Activated T-helper 17 cell treated with anti-CD3 and anti-CD28 coated beads, Interleukin-2, amount 50 U/mL, for 72 hours (primary cell): ENCODE measurements around the gene PNMA3. TPM values are rescaled to one million over a fixed set of nuclear protein-coding genes. Genes with fewer than 3 reads are reported as not detected.
"Not testable (repeated sequence)": the region's sequence is repeated elsewhere in the genome, so short reads cannot be mapped to it uniquely, and the experiment has no call there.

Experiments
- ATAC-seq: fragments of 150-1000 bp; cut with Tn5 transposase; replicated peaks from 2 replicates; pipeline ENCODE4 v1.10.0; 2021; ENCODE audit warnings: mild to moderate bottlenecking, moderate library complexity
- H3K27ac Mint-ChIP-seq: one replicate; pipeline ENCODE4 v1.8.0; 2022; ENCODE audit warnings: mixed read lengths
- H3K27me3 Mint-ChIP-seq: one replicate; pipeline ENCODE4 v1.8.0; 2022; ENCODE audit warnings: mixed read lengths
- H3K36me3 Mint-ChIP-seq: one replicate; pipeline ENCODE4 v1.8.0; 2022; ENCODE audit warnings: low read depth, mild to moderate bottlenecking, mixed read lengths
- H3K4me1 Mint-ChIP-seq: one replicate; pipeline ENCODE4 v1.8.0; 2022; ENCODE audit warnings: mixed read lengths
- H3K4me3 Mint-ChIP-seq: one replicate; pipeline ENCODE4 v1.8.0; 2022; ENCODE audit warnings: mild to moderate bottlenecking, mixed read lengths
- H3K9me3 Mint-ChIP-seq: one replicate; pipeline ENCODE4 v1.8.0; 2022; ENCODE audit warnings: mixed read lengths
- total RNA-seq, 2 donors: library from RNA; stranded (reverse); gene quantifications; one replicate each; pipeline ENCODE4 v1.2.3, GENCODE V29; 2022

Gene PNMA3, protein sequence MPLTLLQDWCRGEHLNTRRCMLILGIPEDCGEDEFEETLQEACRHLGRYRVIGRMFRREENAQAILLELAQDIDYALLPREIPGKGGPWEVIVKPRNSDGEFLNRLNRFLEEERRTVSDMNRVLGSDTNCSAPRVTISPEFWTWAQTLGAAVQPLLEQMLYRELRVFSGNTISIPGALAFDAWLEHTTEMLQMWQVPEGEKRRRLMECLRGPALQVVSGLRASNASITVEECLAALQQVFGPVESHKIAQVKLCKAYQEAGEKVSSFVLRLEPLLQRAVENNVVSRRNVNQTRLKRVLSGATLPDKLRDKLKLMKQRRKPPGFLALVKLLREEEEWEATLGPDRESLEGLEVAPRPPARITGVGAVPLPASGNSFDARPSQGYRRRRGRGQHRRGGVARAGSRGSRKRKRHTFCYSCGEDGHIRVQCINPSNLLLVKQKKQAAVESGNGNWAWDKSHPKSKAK
- 1 to 10 TPM; 1.8 to 3.2 TPM for total RNA-seq

DNA sequence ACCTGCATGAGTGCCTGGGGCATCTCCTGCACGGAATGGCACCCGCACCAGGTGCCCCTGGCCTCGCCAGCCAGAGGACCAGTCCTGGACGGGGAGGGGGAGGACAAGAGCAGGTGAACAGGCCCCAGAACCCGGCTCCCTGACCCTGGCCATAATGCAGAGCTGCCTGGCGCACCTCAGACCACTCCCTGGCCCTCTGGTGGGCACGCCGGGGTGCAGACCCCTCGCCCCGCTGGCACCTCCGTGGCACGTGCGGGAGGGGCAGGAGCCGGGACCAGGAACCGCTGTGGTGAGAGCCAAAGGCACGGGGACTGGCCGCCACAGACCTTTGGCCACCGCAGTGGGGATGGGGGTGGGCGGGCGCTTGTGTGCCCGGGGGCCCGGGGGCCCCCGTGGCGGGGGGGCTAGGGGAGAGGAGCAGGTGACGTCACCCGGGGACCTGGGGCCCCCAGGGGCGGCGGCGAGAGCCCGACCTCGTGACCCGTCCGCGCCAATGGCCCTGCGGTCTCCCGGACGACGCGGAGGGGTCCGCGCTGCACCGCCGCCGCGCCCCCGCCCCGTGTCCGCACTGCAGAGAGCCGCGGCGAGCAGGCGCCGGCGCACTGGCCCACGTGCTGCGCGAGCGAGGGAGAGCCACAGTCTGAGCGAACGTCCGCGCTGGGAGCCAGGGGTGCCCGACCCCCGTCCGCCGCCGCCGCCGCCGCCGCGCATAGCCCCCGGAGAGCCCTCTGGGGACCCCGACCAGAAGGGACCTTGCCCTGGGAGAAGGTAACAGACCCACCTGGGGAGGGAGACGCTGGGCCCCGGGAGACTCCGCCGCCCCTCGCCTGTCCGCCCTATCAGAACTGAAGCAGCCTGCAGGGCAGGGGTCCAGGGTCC, at the start of gene PNMA3:
Gene PNMA3 (plus strand): TSS at position 600 of the 879 bp plus-strand sequence. CDS start 586 bp downstream, outside the sequence.
- Mint-ChIP-seq H3K27ac (no peak within 1 kb of the TSS), H3K4me1 (no peaks in the 10 kb centered on the region), H3K4me3 (no peak within 1 kb of the TSS), H3K36me3 (no peaks in the 10 kb centered on the region), H3K9me3 (no peaks in the 10 kb centered on the region), H3K27me3 (no peaks in the 10 kb centered on the region)
- ATAC-seq: no peak

DNA sequence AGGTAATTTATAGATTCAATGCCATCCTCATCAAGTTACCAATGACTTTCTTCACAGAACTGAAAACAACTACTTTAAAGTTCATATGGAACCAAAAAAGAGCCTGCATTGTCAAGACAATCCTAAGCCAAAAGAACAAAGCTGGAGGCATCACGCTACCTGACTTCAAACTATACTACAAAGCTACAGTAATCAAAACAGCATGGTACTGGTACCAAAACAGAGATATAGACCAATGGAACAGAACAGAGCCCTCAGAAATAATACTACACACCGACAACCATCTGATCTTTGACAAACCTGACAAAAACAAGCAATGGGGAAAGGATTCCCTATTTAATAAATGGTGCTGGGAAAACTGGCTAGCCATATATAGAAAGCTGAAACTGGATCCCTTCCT, 39.1 kb upstream of the PNMA3 start:
- H3K9me3 Mint-ChIP-seq, H3K4me3 Mint-ChIP-seq, H3K36me3 Mint-ChIP-seq, ATAC-seq, H3K27ac Mint-ChIP-seq, H3K27me3 Mint-ChIP-seq, H3K4me1 Mint-ChIP-seq: not testable (repeated sequence)

DNA sequence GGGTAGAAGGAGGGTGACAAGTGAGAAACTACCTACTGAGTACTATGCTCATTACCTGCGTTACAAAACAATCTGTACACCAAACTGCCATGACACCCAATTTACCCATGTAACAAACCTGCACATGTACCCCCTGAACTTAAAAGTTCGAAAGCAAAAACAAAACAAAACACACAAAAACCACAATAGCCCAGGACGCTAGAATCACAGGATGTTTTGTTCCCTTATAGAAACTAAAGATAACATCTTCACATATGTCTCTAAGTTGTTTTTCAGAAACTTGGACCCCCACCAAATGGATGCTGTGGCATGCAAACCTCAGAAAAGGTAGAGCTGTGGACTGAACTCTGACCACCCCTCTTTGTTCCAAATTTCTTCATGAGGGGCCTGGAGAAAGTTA, 37.1 kb upstream of the PNMA3 start:
- H3K36me3 Mint-ChIP-seq: no peaks in the 10 kb centered on the region
- H3K9me3 Mint-ChIP-seq: no peaks in the 10 kb centered on the region
- no peak overlapping the region for H3K4me3 Mint-ChIP-seq
- H3K27ac Mint-ChIP-seq: no peak overlapping the region
- ATAC-seq: no peak
- H3K4me1 Mint-ChIP-seq: no peaks in the 10 kb centered on the region
- H3K27me3 Mint-ChIP-seq: no peaks in the 10 kb centered on the region

DNA sequence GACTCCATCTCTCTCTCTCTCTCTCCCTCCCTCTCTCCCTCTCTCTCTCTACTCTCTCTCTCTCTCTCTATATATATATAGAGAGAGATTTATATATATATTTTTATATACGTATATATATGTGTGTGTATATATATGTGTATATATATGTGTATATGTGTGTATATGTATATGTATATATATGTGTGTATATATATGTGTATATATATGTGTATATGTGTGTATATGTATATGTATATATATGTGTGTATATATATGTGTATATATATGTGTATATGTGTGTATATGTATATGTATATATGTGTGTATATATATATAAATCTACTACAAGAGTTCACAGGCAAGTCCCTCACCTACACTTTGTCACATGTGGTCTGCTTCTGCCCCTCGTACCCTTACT, 29.8 kb upstream of the PNMA3 start:
- H3K9me3 Mint-ChIP-seq, H3K36me3 Mint-ChIP-seq, H3K4me1 Mint-ChIP-seq, H3K4me3 Mint-ChIP-seq, H3K27ac Mint-ChIP-seq, ATAC-seq, H3K27me3 Mint-ChIP-seq: not testable (repeated sequence)

DNA sequence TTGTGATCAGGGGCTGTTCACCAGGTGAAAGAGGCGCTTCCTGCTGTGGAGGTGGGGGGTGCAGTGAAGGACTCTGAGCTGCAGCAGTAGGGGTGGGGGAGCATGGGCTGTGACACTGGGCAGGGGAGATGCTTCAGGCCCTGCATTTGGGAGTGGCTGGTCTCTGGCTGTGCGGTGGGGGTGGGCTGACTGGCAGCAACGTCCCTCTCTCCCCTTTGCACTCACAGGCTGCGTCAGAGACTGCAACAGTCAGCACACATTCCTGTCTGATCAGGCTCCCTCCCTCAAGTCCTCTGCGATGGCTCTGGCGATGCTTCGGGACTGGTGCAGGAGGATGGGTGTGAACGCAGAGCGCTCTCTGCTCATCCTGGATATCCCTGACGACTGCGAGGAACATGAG, 27.8 kb upstream of the PNMA3 start:
- H3K4me1 Mint-ChIP-seq, H3K9me3 Mint-ChIP-seq, H3K4me3 Mint-ChIP-seq, H3K36me3 Mint-ChIP-seq, H3K27ac Mint-ChIP-seq, H3K27me3 Mint-ChIP-seq, ATAC-seq: not testable (repeated sequence)

DNA sequence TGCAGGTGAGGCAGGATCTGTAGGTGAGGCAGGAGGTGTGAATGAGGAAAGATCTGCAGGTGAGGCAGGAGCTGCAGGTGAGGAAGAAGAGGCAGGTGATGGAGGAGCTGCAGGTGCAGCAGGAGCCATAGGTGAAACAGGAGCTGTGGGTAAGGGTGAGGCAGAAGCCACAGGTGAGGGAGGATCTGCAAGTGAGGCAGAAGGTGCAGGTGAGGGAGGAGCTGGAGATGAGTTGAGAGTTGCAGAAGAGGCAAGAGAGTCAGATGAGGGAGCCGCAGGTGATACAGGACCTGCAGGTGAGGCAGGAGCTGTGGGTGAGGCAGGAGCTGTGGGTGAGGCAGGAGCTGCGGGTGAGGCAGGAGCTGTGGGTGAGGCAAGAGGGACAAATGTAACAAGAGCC, 27.1 kb upstream of the PNMA3 start:
- Mint-ChIP-seq H3K27me3 (no peaks in the 10 kb centered on the region), H3K27ac (peak overlapping the region; percentile 10), H3K4me1 (no peaks in the 10 kb centered on the region), H3K4me3 (no peak overlapping the region), H3K36me3 (no peaks in the 10 kb centered on the region), H3K9me3 (no peaks in the 10 kb centered on the region)
- ATAC-seq: no peak

DNA sequence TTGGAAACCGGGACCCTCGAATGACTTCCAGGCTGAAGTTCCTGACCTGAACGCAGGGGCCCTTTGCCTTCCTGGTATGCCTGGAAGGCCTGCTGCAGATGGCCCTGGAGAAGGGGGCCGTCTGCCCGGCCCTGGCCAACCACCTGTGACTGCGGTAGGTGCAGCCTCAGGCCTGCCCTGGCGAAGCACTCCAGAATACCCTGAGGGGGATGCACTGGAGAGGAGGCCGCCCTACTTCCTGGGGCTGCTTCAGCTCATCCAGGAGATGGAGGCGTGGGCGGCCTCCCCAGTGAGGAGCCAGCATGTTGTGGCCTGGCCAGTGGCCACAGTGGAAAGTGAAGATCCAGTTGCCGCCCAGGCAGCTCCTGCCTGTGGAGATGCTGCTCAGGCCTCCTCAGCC, 26.4 kb upstream of the PNMA3 start:
- Mint-ChIP-seq H3K9me3 (no peaks in the 10 kb centered on the region), H3K4me1 (no peaks in the 10 kb centered on the region), H3K4me3 (no peak overlapping the region), H3K27ac (no peak overlapping the region), H3K27me3 (no peaks in the 10 kb centered on the region), H3K36me3 (no peaks in the 10 kb centered on the region)
- ATAC-seq: no peak

DNA sequence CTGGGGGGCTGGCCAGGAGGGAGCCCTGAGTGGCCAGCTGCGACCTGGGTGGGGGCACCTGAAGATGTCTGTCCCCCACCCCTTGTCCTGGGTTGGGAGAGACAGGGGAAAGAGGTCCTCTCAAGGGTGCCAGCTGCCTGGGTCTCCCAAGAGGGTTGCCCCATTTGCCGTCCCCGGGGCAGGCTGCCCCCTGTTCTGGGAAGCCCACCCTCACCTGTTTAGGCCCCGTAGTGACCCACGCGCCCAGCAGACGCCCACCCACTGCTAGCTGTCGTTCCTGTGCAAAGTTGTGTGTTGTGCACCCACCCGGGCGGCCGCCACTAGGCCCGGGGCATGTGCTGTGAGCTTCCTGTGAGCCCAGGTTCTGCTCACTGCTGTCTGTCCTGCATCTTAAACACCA, 25.5 kb upstream of the PNMA3 start:
- no peak overlapping the region for H3K27ac Mint-ChIP-seq
- no peaks in the 10 kb centered on the region for H3K36me3 Mint-ChIP-seq
- no peak overlapping the region for H3K4me3 Mint-ChIP-seq
- H3K4me1 Mint-ChIP-seq: no peaks in the 10 kb centered on the region
- H3K27me3 Mint-ChIP-seq: no peaks in the 10 kb centered on the region
- no peaks in the 10 kb centered on the region for H3K9me3 Mint-ChIP-seq
- no peak for ATAC-seq

DNA sequence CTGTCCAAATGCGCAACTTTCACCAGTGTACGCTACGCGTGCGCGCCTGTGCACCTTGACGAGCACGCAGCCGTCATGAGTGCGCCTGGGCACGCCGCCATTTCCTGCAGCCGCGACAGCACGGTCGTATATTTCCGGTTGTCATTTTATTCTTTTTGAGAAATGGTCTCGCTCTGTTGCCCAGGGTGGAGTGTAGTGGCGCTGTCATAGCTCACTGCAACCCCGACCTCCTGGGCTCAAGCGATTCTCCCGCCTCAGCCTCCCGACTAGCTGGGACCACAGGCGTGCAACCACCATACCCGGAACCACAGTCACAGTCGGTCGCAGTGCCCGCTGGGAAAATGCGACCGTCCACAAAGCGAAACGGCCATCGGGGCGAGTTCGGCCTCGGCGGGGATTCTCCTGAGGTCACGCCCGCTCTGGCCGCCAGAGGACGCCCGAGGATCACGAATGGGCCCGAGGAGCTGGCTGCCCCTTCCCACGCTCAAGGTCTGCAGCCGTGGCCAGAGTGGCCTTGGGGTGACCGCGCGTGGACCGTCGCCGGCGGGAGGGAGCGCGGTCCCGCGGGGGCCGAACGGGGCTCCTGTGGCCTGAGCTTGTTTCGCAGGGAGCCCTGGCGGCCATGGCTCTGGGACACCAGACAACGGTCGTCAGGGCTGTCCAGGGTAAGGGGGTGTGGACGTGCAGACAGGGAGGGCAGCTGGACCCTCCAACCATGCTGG, 23.7 kb upstream of the PNMA3 start:
- peak overlapping the region; percentile 94 for H3K27ac Mint-ChIP-seq
- ATAC-seq: peak; percentile 81
- no peaks in the 10 kb centered on the region for H3K4me1 Mint-ChIP-seq
- H3K27me3 Mint-ChIP-seq: no peaks in the 10 kb centered on the region
- no peaks in the 10 kb centered on the region for H3K36me3 Mint-ChIP-seq
- no peaks in the 10 kb centered on the region for H3K9me3 Mint-ChIP-seq
- peak overlapping the region; percentile 78 for H3K4me3 Mint-ChIP-seq

DNA sequence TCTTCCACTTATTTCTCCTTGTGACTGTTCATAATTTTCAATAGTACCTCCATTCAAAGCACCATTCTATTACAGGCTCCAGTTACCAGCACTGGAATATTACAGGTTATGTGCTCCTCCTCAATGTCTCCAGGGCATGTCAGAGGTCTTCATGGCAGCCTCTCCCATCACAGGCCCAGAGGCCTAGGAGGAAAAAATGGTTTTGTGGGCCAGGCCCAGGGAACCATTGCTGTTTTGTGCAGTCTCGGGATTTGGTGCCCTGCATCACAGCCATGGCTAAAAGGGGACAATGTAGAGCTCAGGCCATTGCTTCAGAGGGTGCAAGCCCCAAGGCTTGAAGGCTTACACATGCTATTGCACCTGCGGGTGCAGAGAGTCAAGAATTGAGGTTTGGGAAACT, 7.2 kb upstream of the PNMA3 start:
- Mint-ChIP-seq H3K36me3 (peaks cover 8% of the 10 kb centered on the region), H3K9me3 (no peaks in the 10 kb centered on the region), H3K27ac (no peak overlapping the region), H3K4me1 (no peaks in the 10 kb centered on the region), H3K27me3 (no peaks in the 10 kb centered on the region), H3K4me3 (no peak overlapping the region)
- ATAC-seq: no peak

DNA sequence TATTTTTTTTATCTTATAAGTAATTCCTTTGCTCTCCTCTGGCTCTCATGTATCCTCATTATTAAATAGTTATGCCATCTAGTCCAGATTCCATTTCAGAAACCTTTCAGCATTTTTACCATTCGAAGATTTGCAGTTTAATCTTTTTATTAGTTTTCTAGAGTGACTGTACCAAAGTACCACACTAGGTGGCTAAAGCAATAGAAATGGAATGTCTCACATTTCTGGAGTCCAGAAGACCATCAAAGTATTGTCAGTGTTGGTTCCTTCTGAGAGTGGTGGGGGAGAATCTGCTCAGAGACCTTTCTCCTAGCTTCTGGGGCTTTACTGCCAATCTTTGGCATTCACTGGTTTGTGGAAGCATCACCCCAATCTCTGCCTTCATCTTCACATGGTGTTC, 3.7 kb upstream of the PNMA3 start:
- H3K9me3 Mint-ChIP-seq: no peaks in the 10 kb centered on the region
- no peak overlapping the region for H3K27ac Mint-ChIP-seq
- H3K4me3 Mint-ChIP-seq: no peak overlapping the region
- no peak for ATAC-seq
- no peaks in the 10 kb centered on the region for H3K27me3 Mint-ChIP-seq
- H3K36me3 Mint-ChIP-seq: peaks cover 8% of the 10 kb centered on the region
- no peaks in the 10 kb centered on the region for H3K4me1 Mint-ChIP-seq

DNA sequence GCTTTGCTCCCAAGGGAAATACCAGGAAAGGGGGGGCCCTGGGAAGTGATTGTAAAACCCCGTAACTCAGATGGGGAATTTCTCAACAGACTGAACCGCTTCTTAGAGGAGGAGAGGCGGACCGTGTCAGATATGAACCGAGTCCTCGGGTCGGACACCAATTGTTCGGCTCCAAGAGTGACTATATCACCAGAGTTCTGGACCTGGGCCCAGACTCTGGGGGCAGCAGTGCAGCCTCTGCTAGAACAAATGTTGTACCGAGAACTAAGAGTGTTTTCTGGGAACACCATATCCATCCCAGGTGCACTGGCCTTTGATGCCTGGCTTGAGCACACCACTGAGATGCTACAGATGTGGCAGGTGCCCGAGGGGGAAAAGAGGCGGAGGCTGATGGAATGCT, 1.0 kb downstream of the PNMA3 start:
- Mint-ChIP-seq H3K27ac (no peak overlapping the region), H3K9me3 (no peaks in the 10 kb centered on the region), H3K4me1 (no peaks in the 10 kb centered on the region), H3K36me3 (no peaks in the 10 kb centered on the region), H3K27me3 (no peaks in the 10 kb centered on the region), H3K4me3 (no peak overlapping the region)
- no peak for ATAC-seq

DNA sequence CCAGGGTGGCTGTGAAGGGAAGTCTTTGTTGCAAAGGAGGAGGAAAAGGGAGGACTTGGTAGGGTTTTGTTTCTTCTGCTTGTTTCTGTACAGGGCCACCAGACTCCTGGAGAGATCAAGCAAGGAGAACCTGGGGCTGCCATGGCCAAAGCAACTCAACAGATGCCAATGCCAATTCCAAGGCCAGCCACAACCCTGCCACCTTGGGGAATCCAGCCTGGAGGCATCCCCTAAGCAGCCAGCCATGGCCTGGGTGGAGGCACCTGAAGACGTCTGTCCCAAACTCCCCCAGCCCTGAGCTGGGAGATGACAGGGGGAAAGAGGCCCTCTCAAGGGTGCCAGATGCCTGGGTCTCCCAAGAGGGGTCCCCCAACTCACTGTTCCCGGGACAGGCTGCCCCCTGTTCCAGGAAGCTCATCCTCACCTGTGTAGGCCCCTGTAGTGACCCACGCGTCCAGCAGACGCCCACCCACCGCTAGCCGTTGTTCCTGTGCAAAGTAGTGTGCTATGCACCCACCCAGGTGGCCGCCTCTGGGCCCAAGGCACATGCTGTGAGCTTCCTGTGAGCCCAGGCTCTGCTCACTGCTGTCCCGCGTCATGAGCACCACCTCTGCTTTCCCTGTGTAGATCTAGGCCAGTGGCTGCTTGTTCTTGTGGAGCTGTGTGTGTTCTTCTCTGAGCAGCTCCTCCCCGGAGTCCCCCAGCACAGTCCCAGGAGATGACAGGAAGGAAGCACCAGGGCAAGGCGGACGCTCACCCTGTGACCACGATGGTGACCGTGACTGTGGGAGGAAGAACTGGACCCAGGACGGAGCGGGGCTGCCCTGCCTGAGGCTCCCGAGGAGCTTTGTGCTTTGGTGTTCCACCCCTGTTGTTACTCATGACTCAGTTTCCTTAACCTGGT, 3.2 kb downstream of the PNMA3 start:
- no peaks in the 10 kb centered on the region for H3K9me3 Mint-ChIP-seq
- no peak overlapping the region for H3K4me3 Mint-ChIP-seq
- ATAC-seq: no peak
- no peaks in the 10 kb centered on the region for H3K4me1 Mint-ChIP-seq
- H3K27ac Mint-ChIP-seq: no peak overlapping the region
- H3K36me3 Mint-ChIP-seq: no peaks in the 10 kb centered on the region
- no peaks in the 10 kb centered on the region for H3K27me3 Mint-ChIP-seq

DNA sequence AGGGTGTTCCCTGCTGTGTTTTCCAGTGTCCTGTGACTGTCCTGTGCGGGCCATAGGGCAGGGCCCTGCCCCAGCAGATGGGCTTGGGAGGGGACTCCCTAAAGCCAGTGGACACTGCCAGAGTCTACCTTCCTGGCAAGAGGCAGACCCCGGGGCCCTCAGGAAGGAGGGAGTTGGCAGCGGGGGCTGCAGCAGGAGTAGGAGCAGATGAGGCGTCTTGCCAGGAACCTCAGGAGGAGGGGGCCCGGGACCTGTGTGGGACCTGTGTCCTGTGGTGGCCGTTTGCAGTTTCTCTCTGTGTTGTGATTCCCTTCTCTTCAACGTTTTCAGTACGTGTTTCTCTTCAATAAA, 3.8 kb downstream of the PNMA3 start:
- no peaks in the 10 kb centered on the region for H3K4me1 Mint-ChIP-seq
- no peaks in the 10 kb centered on the region for H3K9me3 Mint-ChIP-seq
- H3K4me3 Mint-ChIP-seq: no peak overlapping the region
- H3K27me3 Mint-ChIP-seq: no peaks in the 10 kb centered on the region
- no peaks in the 10 kb centered on the region for H3K36me3 Mint-ChIP-seq
- H3K27ac Mint-ChIP-seq: no peak overlapping the region
- ATAC-seq: no peak
